NCI-H1105 (cell line): ENCODE data around the gene DOCK3.

Source experiments
- DNase-seq: peaks from one replicate; lab custom pipeline; 2025; lab: John Stamatoyannopoulos, UW

The DOCK3 gene, protein sequence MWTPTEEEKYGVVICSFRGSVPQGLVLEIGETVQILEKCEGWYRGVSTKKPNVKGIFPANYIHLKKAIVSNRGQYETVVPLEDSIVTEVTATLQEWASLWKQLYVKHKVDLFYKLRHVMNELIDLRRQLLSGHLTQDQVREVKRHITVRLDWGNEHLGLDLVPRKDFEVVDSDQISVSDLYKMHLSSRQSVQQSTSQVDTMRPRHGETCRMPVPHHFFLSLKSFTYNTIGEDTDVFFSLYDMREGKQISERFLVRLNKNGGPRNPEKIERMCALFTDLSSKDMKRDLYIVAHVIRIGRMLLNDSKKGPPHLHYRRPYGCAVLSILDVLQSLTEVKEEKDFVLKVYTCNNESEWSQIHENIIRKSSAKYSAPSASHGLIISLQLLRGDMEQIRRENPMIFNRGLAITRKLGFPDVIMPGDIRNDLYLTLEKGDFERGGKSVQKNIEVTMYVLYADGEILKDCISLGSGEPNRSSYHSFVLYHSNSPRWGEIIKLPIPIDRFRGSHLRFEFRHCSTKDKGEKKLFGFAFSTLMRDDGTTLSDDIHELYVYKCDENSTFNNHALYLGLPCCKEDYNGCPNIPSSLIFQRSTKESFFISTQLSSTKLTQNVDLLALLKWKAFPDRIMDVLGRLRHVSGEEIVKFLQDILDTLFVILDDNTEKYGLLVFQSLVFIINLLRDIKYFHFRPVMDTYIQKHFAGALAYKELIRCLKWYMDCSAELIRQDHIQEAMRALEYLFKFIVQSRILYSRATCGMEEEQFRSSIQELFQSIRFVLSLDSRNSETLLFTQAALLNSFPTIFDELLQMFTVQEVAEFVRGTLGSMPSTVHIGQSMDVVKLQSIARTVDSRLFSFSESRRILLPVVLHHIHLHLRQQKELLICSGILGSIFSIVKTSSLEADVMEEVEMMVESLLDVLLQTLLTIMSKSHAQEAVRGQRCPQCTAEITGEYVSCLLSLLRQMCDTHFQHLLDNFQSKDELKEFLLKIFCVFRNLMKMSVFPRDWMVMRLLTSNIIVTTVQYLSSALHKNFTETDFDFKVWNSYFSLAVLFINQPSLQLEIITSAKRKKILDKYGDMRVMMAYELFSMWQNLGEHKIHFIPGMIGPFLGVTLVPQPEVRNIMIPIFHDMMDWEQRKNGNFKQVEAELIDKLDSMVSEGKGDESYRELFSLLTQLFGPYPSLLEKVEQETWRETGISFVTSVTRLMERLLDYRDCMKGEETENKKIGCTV (N-terminal part only)

DNA sequence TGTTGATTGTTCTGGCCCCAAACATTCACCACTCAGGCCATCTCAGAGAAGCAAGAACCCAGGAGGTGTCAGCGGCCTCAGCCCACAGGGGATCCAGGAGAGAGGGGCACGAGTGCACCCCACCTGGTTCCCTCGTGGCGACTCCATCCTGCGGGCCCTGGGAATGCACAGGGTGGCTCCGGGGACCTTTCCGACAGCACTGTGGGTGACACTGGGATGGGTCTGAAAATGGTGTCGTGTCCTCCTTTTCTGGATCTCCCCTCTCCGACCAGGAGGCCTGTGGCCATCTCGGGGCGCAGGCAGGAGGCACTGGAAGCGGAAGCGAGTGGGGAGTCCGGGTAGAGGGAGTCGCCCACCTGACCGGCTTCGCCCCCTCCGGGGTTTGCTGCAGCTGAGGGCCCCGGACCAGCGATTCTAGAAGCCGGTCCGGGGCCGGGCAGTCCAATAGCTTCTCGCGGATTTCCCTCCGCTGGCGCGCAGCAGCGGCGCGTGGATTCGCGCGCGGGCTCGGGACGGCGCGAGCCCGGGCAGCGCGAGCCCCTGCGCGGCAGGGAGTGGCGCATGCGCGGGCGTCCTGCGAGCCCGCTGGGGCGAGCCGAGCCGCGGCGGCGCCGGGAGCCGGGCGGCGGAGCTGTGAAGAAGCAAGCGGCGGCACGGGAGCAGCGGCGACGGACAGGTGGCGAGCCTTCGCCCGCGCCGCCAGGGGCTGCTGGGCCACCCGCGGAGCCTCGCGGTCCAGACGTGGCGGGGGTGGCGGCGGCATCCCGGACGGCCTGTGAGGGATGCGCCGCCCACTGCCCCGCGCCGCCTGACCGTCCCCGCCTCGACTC, at the start of gene DOCK3:
TSS of gene DOCK3 (plus strand) at position 579 of the 830 bp plus-strand sequence. CDS start 337 bp downstream, outside the sequence.
- DNase-seq, result peak; percentile 45

- no peak for DNase-seq
Measured at GRCh38 chr3:50625231-50626182, 49.2 kb upstream of the DOCK3 start.

DNA sequence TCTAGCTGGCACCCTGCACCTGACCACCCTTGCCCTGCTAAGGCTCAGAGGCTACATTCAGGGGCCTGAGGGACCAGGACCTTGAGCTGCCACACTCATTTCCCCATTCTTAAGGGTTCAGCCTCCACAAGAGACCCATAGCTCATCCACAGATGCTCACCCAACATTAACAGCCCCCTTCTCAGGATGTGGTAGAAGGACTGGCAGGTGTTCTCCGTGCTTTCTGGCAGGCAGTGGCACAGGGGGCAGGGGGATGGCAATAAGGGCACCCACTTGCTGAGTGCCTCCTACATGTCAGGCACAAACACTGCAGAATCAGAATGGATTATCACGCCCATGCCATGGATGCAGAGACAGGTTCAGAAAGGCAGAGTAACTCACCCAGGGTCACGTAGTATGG, 48.3 kb upstream of the DOCK3 start:
- DNase-seq, result no peak

GRCh38 chr3:50627407-50628051, 47.2 kb upstream of the DOCK3 start:
- DNase-seq, result no peak

DNA sequence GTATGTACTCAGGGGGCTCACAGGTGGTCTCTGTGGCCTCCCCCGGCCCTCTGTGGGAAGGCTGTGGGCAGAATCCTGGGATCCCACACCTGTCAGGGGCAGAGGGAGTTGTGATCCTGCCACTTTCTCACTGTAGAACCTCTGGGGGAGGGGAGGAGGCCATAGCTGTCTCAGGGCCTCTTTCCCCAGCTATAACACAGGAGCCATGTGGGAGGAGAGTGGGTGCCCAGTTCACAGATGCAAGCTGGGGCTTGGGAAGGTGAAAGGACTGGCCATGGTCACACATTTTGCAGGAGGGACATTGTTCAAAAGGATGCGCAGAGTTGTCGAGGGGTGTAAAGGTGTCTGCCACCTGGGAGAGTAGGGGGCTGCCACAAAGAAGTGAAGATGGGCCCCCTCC, 46.1 kb upstream of the DOCK3 start:
- DNase-seq, result no peak

DNA sequence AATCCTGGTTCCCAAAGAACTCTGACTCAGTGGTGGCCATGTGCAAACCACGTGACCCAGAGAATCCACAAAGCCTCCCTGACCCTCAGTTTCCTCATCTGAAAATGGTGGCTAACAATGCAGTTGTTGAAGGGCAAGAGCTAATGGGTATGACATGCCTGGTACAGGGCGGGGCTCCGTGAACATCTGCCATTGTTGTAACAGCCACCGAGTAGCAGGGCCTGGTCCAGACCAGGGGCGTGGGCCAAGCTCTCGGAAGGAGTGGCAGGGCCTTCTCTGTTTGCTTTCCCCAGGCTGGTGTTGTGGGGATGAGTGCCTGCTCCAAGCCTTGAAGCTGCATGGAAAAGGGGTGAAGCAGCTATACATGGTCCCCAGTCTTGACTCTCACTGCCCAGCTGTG, 44.3 kb upstream of the DOCK3 start:
- DNase-seq, result no peak

DNA sequence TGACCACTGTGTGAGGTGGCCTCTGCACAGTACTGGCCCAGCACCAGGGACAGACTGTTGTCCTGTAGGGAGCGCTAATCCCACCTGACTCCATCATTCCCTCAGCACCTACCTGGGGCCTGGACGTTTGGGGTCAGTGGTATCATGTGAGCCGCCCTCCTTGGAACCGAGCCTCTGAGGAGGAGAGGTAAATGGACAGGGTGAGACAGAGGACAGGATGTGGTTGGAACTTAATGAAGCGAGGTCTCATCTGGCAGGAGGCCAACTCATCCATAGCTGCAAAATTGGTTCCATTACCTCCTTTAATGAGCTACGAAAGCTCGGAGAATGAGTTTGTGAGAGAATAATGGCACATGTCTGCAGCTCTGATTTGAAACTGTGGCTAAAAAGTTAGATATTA, 43.9 kb upstream of the DOCK3 start:
- peak; percentile 58 for DNase-seq

GRCh38 chr3:50632450-50632849, 42.3 kb upstream of the DOCK3 start:
- no peak for DNase-seq

DNA sequence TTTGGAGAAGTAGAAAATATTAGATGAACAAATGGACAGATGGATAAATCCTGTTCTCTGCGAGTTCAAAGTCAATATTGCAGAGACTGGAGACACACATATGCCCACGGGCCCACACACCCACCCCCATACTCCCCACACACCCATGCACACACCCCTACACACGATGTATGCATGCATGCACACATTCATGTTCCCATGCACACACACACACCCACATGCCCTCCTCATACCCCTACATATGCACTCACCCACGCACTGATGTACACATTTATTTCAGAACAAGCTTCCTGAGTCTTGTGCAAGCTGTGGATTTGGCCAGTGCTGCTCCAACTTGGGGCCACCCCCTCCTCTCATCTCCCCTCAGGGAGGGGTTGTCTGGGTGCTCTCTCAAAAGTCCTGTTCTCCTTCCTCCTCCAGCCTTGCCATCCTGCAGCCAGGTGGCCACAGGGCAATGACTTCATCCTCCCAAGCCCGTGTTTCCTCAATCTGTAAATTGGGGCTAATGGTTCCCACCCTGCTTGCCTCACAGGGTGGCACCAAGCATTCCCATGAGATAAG, 41.4 kb upstream of the DOCK3 start:
- DNase-seq, result no peak

DNA sequence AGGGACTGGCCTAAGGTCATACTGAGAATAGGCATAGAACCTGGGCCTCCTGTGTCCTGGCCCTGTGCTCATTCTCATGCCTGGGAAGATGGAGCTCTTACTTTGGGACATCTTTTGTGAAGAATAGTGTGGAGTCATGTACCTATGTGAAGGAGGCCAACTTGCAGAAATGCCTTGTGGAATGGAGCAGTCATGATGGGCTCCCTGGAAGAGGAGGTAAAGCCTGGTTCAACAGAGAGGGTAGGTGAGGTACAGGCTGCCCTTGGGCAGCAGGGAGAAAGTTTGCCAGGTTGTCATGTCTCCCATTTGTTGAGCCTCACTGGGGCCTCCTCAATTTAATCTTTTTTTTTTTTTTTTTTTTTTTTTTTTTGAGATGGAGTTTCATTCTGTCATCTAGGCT, 39.7 kb upstream of the DOCK3 start:
- DNase-seq, result no peak

- no peak for DNase-seq
Measured at GRCh38 chr3:50637011-50637410, 37.7 kb upstream of the DOCK3 start.

GRCh38 chr3:50637945-50638344, 36.8 kb upstream of the DOCK3 start:
- no peak for DNase-seq

GRCh38 chr3:50639055-50639494, 35.7 kb upstream of the DOCK3 start:
- DNase-seq, result no peak

- DNase-seq, result no peak
Measured at GRCh38 chr3:50642382-50642781, 32.3 kb upstream of the DOCK3 start.

- no peak for DNase-seq
Measured at GRCh38 chr3:50644561-50644960, 30.2 kb upstream of the DOCK3 start.

DNA sequence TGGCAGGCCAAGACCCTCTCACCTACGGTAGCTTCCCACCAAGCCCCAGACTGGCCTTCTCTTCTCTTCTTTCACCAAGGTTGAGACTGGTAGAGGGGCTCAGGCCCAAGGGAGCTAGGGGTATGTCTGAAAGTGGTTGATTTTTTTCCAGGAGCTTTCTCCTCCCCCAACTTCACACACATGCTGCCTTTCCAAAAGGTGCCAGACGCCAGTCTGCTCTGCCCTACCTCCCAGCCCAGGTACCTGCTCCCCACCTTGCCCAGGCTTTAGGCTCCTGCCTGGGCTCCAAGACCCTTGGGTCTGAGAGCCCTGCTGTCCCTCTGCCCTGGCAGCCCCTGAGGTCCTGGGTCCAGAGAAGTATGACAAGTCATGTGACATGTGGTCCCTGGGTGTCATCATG, 29.3 kb upstream of the DOCK3 start:
- DNase-seq, result no peak

DNA sequence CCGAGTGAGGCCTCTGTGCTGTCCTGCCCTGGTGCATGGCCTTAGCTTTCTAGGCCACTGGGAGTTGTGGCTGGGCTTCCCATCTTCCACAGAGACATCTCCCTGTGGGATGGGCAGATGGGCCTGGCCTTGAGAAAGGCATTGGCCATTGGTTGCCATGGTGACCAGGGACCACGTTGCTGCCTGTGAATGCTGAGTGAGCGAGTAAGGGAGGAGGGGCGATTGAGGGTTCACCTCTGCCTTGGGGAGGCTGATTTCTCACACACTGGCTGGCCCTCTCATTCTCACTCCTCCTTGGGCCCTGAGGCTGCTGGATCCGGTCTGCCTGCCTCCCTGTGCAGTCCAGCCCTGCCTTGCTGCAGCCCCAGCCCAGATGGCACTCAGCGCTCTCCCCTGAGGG, 26.4 kb upstream of the DOCK3 start:
- DNase-seq, result no peak

DNA sequence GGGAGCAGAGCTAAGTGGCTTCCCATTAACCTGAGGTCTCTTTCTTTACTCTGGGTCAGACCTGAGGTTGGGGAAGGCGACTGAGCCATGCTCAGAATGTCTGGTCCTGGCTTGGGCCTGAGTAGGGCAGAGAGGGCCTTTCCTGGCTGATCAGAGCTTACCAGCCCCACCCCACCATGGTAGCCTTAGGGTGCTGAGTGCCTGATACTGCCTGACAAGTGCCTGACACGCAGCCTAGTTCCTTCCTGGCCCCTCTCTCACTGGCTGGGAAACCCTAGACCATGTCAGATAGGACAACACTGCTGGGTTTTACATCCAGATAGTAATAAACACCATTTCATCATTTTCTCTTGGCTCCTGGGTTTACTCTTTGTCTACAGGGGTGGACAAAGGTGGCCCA, 25.8 kb upstream of the DOCK3 start:
- DNase-seq, result no peak

GRCh38 chr3:50649451-50649931, 25.2 kb upstream of the DOCK3 start:
- DNase-seq, result no peak
